K562 (cell line): ENCODE results near the gene EIF4E3.
A peak's percentile ranks its signal among the peaks of the same experiment; 100 is the strongest.

Experiments used
- AFF4 ChIP-seq: sonication (generic); formaldehyde crosslinking; IDR thresholded peaks from 2 replicates; pipeline ENCODE4 v1.8.0; 2023; ENCODE audit warnings: mild to moderate bottlenecking, missing genetic modification reagents
- CTCF ChIP-seq, 3 experiments: IDR thresholded peaks in 2 of 3; conservative IDR thresholded peaks in 1 of 3; 2 replicates each; pipeline ENCODE4 v1.5.1; 2011 to 2012; ENCODE audit warnings: low read length in 3 of 3, mild to moderate bottlenecking in 3 of 3, control low read depth in 2 of 3, improper control_type of control experiment in 1 of 3, inconsistent platforms in 1 of 3, low read depth in 1 of 3, mixed read lengths in 1 of 3, moderate library complexity in 1 of 3; ENCODE audit not compliant: insufficient read depth in 2 of 3
- JUND ChIP-seq, 2 experiments: IDR thresholded peaks; 2 replicates in 1 of 2; 3 replicates in 1 of 2; pipeline ENCODE4 v1.6.1; 2011; ENCODE audit warnings: borderline replicate concordance in 2 of 2, low read depth in 2 of 2, low read length in 2 of 2, improper control_type of control experiment in 1 of 2, missing biosample characterization in 1 of 2, missing genetic modification characterization in 1 of 2, missing genetic modification reagents in 1 of 2
- MBD2 ChIP-seq: sonication (generic); IDR thresholded peaks from 2 replicates; pipeline ENCODE4 v1.6.1; 2016; ENCODE audit warnings: low read depth, borderline replicate concordance
- POLR2A ChIP-seq: fragments of 450-650 bp; conservative IDR thresholded peaks from 2 replicates; pipeline ENCODE4 v1.6.1; 2016
- POLR2G ChIP-seq: fragments of 200-400 bp; formaldehyde crosslinking; IDR thresholded peaks from 2 replicates; pipeline ENCODE4 v1.6.1; 2017; ENCODE audit warnings: low read depth, mild to moderate bottlenecking, antibody characterized with exemption, low read length, moderate library complexity
- RAD21 ChIP-seq, 2 experiments: fragments of 250-450 bp in 1 of 2; fragments of 450-650 bp in 1 of 2; sonication (Bioruptor Pico) in 1 of 2; formaldehyde crosslinking in 1 of 2; IDR thresholded peaks in 1 of 2; conservative IDR thresholded peaks in 1 of 2; 2 replicates each; pipeline versions ENCODE4 v1.4.0 to v1.8.0; 2020 to 2022; ENCODE audit warnings: mild to moderate bottlenecking in 2 of 2, moderate library complexity in 1 of 2
- REST ChIP-seq, 2 experiments: fragments of 450-650 bp; formaldehyde crosslinking in 1 of 2; IDR thresholded peaks; 2 replicates each; pipeline versions ENCODE4 v1.4.0 to v1.6.1; 2014 to 2020; ENCODE audit warnings: mild to moderate bottlenecking in 2 of 2, borderline replicate concordance in 1 of 2, low read depth in 1 of 2
- TCF7 ChIP-seq: sonication (generic); IDR thresholded peaks from 2 replicates; pipeline ENCODE4 v1.6.1; 2016; ENCODE audit warnings: antibody characterized with exemption, borderline replicate concordance
- ZBTB26 ChIP-seq: fragments of 450-650 bp; formaldehyde crosslinking; IDR thresholded peaks from 2 replicates; pipeline ENCODE4 v1.4.0; 2022; ENCODE audit warnings: missing genetic modification characterization
- ZBTB33 ChIP-seq: sonication (generic); formaldehyde crosslinking; IDR thresholded peaks from 2 replicates; pipeline ENCODE4 v1.8.1; 2023; ENCODE audit warnings: mild to moderate bottlenecking, missing genetic modification reagents

- TF ChIP-seq CTCF (IDR thresholded peaks at IDR 0.05 in 2 of 3, conservative IDR thresholded peaks at IDR 0.05 in 1 of 3; ENCODE audit: insufficient read depth in 2 of 3, low read depth in 1 of 3, low read length in 3 of 3): no peak
- no peak for TF ChIP-seq TCF7
- TF ChIP-seq REST (IDR thresholded peaks at IDR 0.05; ENCODE audit: borderline replicate concordance): no peak
- no peak for TF ChIP-seq REST (CRISPR knock-in tag; IDR thresholded peaks at IDR 0.05; ENCODE audit: low read depth)
- no peak for TF ChIP-seq ZBTB33 (CRISPR knock-in tag)
- no peak for TF ChIP-seq MBD2
- TF ChIP-seq JUND (IDR thresholded peaks at IDR 0.05; ENCODE audit: borderline replicate concordance, low read depth, low read length): no peak
- no peak for TF ChIP-seq JUND (tag; IDR thresholded peaks at IDR 0.05; ENCODE audit: borderline replicate concordance, low read depth, low read length)
- TF ChIP-seq POLR2G: peak; percentile 39; the same call in 1 of the 2 replicates
- TF ChIP-seq POLR2A: no peak
- no peak for TF ChIP-seq AFF4 (CRISPR knock-in tag)
- TF ChIP-seq RAD21 (CRISPR knock-in tag; conservative IDR thresholded peaks at IDR 0.05 in 1 of 2, IDR thresholded peaks at IDR 0.05 in 1 of 2): no peak
- TF ChIP-seq ZBTB26 (CRISPR knock-in tag): no peak
Observed at GRCh38 chr3:71724584-71725270, 475 bp downstream of the EIF4E3 start.
